ENCODE measurements around the gene WEE2. TPM values are rescaled to one million over a fixed set of nuclear protein-coding genes. Genes with fewer than 3 reads are reported as not detected.

WEE2 gene
- total RNA-seq, 2 experiments from 2014 or later: 0.08 to 0.14 TPM

DNA sequence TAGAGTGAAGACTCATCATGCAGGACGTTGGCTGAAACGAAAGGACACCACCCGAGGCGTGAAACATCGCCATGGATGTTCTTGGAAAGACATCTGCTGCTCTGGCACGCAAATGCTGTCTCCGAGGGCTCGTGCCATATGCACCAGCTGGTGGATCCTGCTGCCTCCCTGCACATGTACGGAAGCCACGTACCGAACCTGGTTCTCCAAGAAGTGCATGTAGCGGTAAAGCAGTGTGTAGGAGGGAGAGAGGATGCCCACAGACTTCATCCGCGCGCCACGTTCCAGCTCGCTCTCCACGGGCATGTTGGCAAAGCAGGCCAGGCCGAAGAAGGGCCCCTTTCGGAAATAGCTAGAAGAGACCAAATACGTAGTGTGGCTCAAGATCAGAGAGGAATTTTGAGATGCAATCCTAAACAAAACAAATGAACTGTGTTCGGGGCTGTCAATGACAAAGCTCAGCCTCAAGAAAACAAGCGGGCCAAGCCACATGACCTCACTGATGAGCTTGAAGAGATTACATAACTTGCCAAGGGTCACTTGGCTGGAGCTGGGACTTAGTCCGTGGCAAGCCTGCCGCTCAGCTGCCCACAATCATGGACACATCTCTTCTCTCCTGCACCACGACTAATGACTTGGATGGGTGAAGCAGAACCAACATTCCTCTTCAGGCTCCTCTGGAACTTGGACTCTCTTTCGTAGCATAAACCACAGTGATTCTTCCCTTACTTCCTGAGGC is 22.7 kb upstream of the WEE2 start:
- H3K4me1 Mint-ChIP-seq (ENCODE audit: low read depth): peaks cover 29% of the 10 kb centered on the region
- H3K9me3 ChIP-seq (ENCODE audit: control insufficient read depth in 1 of 2, insufficient read depth in 1 of 2, low read length in 2 of 2): no peaks in the 10 kb centered on the region
- POLR2A ChIA-PET: no interaction called here
- H3K36me3 ChIP-seq (ENCODE audit: insufficient read depth, low read length): peaks cover 44% of the 10 kb centered on the region
- intact Hi-C loops (cut with DNase I, micrococcal nuclease): no loop called here
- TF ChIP-seq, protein P1, sequence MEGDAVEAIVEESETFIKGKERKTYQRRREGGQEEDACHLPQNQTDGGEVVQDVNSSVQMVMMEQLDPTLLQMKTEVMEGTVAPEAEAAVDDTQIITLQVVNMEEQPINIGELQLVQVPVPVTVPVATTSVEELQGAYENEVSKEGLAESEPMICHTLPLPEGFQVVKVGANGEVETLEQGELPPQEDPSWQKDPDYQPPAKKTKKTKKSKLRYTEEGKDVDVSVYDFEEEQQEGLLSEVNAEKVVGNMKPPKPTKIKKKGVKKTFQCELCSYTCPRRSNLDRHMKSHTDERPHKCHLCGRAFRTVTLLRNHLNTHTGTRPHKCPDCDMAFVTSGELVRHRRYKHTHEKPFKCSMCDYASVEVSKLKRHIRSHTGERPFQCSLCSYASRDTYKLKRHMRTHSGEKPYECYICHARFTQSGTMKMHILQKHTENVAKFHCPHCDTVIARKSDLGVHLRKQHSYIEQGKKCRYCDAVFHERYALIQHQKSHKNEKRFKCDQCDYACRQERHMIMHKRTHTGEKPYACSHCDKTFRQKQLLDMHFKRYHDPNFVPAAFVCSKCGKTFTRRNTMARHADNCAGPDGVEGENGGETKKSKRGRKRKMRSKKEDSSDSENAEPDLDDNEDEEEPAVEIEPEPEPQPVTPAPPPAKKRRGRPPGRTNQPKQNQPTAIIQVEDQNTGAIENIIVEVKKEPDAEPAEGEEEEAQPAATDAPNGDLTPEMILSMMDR (IDR thresholded peaks at IDR 0.05): no peak
- H3K9me3 Mint-ChIP-seq: no peaks in the 10 kb centered on the region
- H3K27ac ChIP-seq (ENCODE audit: low read depth in 1 of 2, low read length in 2 of 2): no peak overlapping the region
- no peak for DNase-seq
- no peak for ATAC-seq (ENCODE audit: poor library complexity)
- H3K36me3 Mint-ChIP-seq (ENCODE audit: low read depth): peaks cover 68% of the 10 kb centered on the region
- H3K4me3 Mint-ChIP-seq: no peak overlapping the region
- CTCF ChIA-PET: interaction anchor here (1.0 to 1.4 kb wide), 2 partner anchors 25 to 31 kb away, joined by 3 to 4 read pairs; no protein-coding TSS in a partner anchor
- H3K27ac Mint-ChIP-seq: no peak overlapping the region
- no peaks in the 10 kb centered on the region for H3K27me3 Mint-ChIP-seq
- H3K4me1 ChIP-seq (ENCODE audit: insufficient read depth, low read length): no peaks in the 10 kb centered on the region
- no peak overlapping the region for H3K4me3 ChIP-seq (ENCODE audit: low read length)
- H3K27me3 ChIP-seq (ENCODE audit: control insufficient read depth in 1 of 2, insufficient read depth in 2 of 2, low read length in 2 of 2): no peaks in the 10 kb centered on the region

DNA sequence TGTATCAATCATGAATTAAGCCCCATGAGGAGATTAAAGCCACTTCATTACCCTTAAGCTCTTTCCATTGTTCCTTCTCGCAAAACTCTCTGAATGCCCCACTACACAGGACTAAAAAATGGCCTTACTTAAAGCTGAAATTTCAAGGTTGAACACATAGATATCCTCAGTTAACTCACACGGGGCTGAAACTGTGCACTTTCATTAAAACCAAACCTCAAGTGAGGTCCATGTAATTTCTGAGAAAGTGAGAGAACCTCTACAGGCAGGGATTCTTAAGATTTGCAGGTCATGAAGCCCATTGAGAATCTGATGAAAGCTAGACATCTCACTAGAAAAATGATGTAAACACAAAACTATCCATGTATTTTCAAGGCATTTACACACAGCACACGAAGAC is 22.1 kb upstream of the WEE2 start:
- no peak for DNase-seq
- Histone ChIP-seq H3K4me1 (ENCODE audit: insufficient read depth, low read length) (no peaks in the 10 kb centered on the region), H3K36me3 (ENCODE audit: insufficient read depth, low read length) (peaks cover 42% of the 10 kb centered on the region), H3K4me3 (ENCODE audit: low read length) (no peak overlapping the region), H3K9me3 (ENCODE audit: control insufficient read depth in 1 of 2, insufficient read depth in 1 of 2, low read length in 2 of 2) (no peaks in the 10 kb centered on the region), H3K27ac (ENCODE audit: low read depth in 1 of 2, low read length in 2 of 2) (no peak overlapping the region), H3K27me3 (ENCODE audit: control insufficient read depth in 1 of 2, insufficient read depth in 2 of 2, low read length in 2 of 2) (no peaks in the 10 kb centered on the region)
- TF ChIP-seq, protein P1 (IDR thresholded peaks at IDR 0.05): no peak
- peaks cover 30% of the 10 kb centered on the region for H3K4me1 Mint-ChIP-seq (ENCODE audit: low read depth)
- H3K4me3 Mint-ChIP-seq: no peak overlapping the region
- H3K9me3 Mint-ChIP-seq: no peaks in the 10 kb centered on the region
- ATAC-seq (ENCODE audit: poor library complexity): no peak
- ChIA-PET CTCF (interaction anchor here (1.0 to 1.4 kb wide), 2 partner anchors 24 to 31 kb away, joined by 3 to 4 read pairs; no protein-coding TSS in a partner anchor), POLR2A (no interaction called here)
- intact Hi-C loops (cut with DNase I, micrococcal nuclease): no loop called here
- peaks cover 63% of the 10 kb centered on the region for H3K36me3 Mint-ChIP-seq (ENCODE audit: low read depth)
- H3K27me3 Mint-ChIP-seq: no peaks in the 10 kb centered on the region
- no peak overlapping the region for H3K27ac Mint-ChIP-seq

DNA sequence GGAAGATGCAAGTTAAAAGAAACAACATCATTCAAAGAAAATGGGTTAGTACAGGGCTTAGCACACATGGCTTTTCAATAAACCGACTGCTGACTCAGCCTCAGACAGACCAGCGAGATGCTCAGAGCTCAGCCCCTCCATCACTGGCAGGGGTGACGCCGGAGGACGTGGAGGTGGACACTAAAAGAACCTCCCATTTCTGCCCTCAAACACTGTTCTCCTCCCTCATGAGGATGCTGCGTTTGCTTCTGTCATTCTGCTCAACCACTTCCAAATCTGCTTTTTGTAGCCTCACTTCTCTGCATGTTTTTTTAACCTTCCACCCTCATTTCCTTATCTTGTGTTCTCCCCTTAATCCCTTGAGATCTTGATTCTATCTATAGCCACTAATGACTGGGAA is 21.5 kb upstream of the WEE2 start:
- Mint-ChIP-seq H3K4me3 (no peak overlapping the region), H3K4me1 (ENCODE audit: low read depth) (peaks cover 30% of the 10 kb centered on the region), H3K27me3 (no peaks in the 10 kb centered on the region), H3K36me3 (ENCODE audit: low read depth) (peaks cover 57% of the 10 kb centered on the region), H3K9me3 (no peaks in the 10 kb centered on the region), H3K27ac (no peak overlapping the region)
- Histone ChIP-seq H3K9me3 (ENCODE audit: control insufficient read depth in 1 of 2, insufficient read depth in 1 of 2, low read length in 2 of 2) (no peaks in the 10 kb centered on the region), H3K27ac (ENCODE audit: low read depth in 1 of 2, low read length in 2 of 2) (no peak overlapping the region), H3K36me3 (ENCODE audit: insufficient read depth, low read length) (peaks cover 41% of the 10 kb centered on the region), H3K4me3 (ENCODE audit: low read length) (no peak overlapping the region), H3K27me3 (ENCODE audit: control insufficient read depth in 1 of 2, insufficient read depth in 2 of 2, low read length in 2 of 2) (no peaks in the 10 kb centered on the region), H3K4me1 (ENCODE audit: insufficient read depth, low read length) (no peaks in the 10 kb centered on the region)
- ATAC-seq (ENCODE audit: poor library complexity) (no peak), DNase-seq (no peak)
- ChIA-PET CTCF (interaction anchor here (0.6 kb wide), 1 partner anchor 17 kb away, joined by 3 read pairs; no protein-coding TSS in a partner anchor), POLR2A (interaction anchor here (1.2 kb wide), 1 partner anchor 15 kb away, joined by 4 read pairs; the partner anchor contains the start of gene DENND11)
- intact Hi-C loops (cut with DNase I, micrococcal nuclease): no loop called here
- TF ChIP-seq, protein P1 (IDR thresholded peaks at IDR 0.05): no peak
